NCI-H226 (cell line): ENCODE data around the gene CAPN10.

Source experiments
- DNase-seq: peaks from one replicate; pipeline ENCODE4 v3.0.0-alpha.2; 2015

Gene CAPN10

GRCh38 chr2:240626531-240627300, 40.2 kb downstream of the CAPN10 start:
- no peak for DNase-seq

DNA sequence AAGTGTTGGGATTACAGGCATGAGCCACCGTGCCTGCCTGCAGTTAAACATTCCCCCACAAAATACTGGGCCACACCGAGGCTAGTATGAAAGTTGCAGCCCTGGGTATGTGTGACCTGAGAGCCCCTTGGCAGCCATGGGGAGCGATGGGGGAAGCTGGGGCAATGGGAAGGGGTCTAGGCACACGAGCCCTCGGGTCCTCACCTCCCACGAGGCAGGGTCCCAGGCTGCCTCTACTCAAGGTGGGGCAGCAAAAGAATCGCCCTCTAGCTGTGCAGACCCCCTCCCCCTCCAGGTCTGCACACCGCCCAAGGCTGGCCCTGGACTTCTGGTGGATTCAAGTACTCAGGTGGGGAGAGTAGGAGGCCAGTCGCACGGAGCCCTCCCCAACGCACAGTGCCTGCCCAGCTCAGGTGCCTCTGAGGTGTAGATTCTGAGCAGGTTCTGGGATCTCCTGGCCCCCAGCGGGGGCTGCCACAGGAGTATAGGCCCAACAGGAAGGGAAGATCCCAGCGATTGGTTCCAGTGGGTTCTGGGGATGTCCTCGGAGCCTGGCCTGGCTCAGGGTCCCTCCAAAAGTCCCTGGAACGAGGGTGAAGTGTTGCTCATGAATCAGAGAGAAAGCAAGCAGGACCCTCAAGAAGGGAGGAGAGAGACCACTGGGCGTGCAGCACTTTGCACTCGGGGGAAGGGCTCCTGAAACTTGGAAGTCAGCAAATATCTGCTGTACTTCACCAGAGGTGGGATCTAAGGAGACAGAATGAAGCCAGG, 41.4 kb downstream of the CAPN10 start:
- no peak for DNase-seq

- no peak for DNase-seq
Observed at GRCh38 chr2:240628507-240628807, 41.9 kb downstream of the CAPN10 start.

- DNase-seq, result no peak
Observed at GRCh38 chr2:240628808-240629618, 42.5 kb downstream of the CAPN10 start.

- no peak for DNase-seq
Observed at GRCh38 chr2:240629619-240629967, 43.1 kb downstream of the CAPN10 start.

DNA sequence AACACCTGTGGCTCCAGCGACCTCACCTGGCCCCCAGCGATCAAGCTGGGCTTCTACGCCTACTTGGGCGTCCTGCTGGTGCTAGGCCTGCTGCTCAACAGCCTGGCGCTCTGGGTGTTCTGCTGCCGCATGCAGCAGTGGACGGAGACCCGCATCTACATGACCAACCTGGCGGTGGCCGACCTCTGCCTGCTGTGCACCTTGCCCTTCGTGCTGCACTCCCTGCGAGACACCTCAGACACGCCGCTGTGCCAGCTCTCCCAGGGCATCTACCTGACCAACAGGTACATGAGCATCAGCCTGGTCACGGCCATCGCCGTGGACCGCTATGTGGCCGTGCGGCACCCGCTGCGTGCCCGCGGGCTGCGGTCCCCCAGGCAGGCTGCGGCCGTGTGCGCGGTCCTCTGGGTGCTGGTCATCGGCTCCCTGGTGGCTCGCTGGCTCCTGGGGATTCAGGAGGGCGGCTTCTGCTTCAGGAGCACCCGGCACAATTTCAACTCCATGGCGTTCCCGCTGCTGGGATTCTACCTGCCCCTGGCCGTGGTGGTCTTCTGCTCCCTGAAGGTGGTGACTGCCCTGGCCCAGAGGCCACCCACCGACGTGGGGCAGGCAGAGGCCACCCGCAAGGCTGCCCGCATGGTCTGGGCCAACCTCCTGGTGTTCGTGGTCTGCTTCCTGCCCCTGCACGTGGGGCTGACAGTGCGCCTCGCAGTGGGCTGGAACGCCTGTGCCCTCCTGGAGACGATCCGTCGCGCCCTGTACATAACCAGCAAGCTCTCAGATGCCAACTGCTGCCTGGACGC, 43.6 kb downstream of the CAPN10 start:
- DNase-seq, result no peak

DNA sequence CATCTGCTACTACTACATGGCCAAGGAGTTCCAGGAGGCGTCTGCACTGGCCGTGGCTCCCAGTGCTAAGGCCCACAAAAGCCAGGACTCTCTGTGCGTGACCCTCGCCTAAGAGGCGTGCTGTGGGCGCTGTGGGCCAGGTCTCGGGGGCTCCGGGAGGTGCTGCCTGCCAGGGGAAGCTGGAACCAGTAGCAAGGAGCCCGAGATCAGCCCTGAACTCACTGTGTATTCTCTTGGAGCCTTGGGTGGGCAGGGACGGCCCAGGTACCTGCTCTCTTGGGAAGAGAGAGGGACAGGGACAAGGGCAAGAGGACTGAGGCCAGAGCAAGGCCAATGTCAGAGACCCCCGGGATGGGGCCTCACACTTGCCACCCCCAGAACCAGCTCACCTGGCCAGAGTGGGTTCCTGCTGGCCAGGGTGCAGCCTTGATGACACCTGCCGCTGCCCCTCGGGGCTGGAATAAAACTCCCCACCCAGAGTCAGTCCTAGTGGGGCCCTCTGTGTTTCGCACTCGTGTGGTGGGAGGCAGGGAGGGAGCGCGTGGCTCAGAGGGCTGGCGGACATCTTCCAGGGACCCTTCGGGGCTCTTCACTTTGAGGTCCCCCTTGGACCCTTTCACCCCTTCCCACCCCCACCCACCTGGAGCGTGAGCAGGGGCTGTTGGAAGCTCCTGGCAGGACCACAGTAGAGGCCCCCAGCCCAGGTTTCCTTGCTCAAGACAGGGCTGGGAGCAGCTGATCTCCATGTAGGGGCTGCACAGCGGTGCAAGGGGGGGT, 44.4 kb downstream of the CAPN10 start:
- DNase-seq, result no peak

DNA sequence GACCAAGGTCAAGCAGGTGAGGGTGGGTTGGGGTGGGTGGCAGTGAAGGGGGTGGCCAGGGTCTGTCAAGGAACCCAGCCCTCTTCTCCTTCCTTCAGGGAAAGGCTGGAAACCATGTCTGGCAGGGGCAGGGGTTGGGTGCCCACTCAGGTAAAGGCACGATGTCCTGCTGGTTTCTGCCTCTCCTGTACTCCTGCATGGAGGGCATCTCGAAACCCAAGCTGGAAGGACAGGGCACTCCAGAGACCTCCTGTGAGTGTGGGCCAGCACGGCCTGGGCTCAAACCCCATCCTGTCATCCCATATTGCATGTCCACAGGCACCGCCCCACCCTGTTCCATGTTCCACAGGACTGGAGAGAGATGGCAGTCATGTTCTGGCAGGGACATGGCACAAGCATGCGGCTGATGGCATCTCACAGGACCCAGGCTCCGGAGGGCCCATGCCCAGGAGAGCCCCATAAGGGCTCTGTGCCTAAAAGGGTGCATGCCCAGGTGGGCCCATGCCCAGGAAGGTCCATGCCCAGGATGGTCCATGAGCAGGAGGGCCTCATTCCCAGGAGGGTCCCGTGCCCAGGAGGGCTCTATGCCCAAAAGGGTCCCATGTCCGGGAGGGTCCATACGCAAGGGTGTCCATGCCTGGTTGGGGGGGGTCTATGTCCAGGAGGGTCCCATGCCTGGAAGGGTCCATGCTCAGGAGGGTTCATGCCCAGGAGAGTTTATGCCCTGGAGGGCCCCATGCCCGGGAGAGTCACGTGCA, 45.2 kb downstream of the CAPN10 start:
- DNase-seq, result no peak

DNA sequence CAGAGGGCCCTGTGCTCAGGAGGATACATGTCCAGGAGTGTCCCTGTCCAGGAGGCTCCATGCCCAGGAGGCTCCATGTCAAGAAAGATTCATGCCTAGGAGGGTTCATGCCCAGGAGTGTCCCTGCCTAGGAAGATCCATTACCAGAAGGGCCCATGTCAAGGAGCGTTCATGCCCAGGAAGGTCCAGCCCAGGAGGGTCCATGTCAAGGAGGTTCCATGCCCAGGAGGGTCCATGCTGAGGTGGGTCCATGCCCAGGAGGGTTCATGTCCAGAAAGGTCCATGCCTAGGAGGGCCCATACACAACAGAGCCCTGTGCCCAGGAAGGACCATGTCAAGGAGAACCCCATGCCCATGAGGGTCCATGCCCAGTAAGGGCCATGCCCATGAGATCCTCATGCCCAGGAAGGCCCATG, 45.8 kb downstream of the CAPN10 start:
- DNase-seq, result no peak

DNA sequence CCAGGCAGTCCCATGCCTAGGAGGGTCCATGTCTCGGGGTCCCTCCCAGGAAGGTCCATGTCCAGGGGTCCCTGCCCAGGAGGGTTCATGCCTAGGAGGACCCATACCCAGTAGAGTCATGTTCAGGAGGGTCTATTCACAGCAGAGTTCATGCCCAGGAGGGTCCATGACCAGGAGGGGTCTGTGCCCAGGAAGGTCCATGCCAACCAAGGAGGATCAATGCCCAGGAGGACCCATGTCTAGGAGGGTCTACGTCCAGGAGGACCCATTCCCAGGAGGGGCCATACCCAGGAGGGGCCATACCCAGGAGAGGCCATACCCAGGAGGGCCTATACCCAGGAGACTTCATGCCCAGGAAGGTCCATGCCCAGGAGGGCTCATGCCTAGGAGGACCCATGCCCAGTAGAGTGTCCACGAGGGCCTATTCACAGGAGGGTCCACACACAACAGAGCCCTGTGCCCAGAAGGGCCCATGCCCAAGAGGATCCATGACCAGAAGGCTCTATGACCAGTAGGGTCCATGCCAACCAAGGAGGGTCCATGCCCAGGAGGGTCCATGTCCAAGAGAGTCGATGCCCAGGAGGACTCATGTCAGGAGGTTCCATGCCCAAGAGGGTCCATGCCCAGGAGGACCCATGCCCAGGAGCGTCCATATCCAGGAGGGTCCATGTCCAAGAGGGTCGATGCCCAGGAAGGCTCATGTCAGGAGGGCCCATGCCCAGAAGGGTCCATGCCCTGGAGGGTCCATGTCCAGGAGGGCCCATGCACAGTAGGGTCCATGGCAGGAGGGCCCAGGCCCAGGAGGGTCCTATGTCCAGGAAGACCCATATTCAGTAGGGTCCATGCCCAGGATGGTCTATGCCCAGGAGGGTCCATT, 48.8 kb downstream of the CAPN10 start:
- no peak for DNase-seq

- no peak for DNase-seq
Observed at GRCh38 chr2:240635998-240636547, 49.5 kb downstream of the CAPN10 start.

GRCh38 chr2:240636563-240637115, 50.1 kb downstream of the CAPN10 start:
- no peak for DNase-seq

DNA sequence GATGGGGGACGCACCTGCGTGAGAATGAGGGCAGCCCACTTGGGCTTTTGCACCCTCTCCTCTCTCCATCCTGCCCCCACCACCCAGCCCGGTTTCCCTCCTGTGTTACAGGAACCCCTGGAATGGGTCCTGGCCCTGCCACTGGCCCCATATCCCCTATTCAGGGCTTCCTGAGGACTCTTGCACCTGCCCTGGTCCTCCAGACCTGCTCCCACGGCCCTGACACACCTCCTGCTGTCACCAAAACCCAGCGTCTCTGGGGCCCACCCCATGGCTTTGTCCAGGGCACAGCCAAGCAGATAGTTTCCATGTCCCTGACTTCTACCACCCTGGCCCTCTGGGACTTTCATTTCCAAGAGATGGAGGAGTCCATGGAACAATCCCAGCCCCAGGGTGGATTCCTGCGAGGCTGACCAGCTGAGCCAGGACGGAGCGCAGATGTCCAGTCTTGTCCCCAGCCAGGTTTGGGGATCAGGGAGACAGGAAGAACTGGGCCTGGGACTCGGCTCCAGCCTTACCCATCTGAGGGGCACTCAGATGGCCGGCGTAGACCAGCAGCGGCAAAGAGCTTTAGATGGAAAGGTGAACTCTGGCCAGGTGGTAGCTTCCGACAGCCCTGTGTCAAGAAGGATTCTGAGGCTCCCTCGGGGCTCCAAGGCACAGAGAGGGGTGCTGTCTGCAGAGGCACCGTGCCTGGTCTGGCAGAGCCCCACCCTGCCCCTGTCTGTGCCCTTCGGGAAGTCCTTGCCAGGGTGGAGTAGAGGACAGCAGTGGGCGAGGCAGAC, 50.8 kb downstream of the CAPN10 start:
- no peak for DNase-seq

DNA sequence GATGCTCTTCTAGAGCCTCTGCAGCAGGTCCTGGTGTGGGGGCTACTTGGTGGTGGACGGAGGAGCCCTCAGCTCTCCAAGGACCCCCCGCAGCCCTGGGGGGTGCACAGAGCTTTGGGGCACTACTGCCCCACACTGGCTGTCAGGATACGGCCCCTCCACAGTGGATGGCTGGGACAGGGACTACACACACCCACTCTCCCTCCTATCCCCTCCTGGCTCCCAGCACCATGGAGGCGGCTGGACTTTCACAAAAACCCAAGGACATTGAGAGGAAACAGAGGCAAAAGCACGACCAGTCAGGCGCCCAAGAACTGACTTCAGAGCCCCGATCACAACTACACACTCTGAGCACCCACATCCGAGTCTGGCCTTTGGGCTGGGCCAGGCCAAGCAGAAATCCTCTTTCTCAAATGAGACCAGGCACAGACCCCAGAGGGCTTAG, 51.4 kb downstream of the CAPN10 start:
- no peak for DNase-seq

- DNase-seq, result no peak
Observed at GRCh38 chr2:240638512-240639160, 52.1 kb downstream of the CAPN10 start.

DNA sequence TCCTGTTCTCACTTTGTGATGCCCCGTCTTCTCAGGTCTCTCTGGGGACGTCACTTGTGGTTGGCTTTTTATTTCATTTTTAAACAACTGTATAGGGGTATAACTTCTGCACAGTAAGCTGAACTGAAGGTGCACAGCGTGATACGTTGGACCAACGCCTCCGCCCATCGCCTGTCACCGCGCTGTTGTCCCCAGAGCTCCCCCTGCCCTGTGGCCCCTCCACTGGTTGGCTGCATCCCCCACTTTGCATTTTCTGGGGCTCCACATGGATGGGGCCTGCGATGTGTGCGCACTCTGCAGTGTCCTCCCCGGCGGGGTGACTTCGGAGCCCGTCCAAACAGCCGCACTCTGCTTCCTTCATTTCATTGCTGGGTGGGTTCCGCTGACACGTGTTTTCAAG, 53.0 kb downstream of the CAPN10 start:
- DNase-seq, result no peak

- no peak for DNase-seq
Observed at GRCh38 chr2:240640939-240641338, 54.4 kb downstream of the CAPN10 start.
